Parathyroid adenoma (tissue), 2 donors: ENCODE results near the gene STXBP4.

Experiments
- H2AFZ ChIP-seq: fragments of 300-600 bp; sonication (generic); one replicate; pipeline ENCODE4 v1.7.0; 2017; ENCODE audit warnings: antibody characterized with exemption, mild to moderate bottlenecking
- H3K27ac ChIP-seq: fragments of 300-600 bp; sonication (generic); one replicate; pipeline ENCODE4 v1.7.0; 2017
- H3K27me3 ChIP-seq: fragments of 300-600 bp; sonication (generic); one replicate; pipeline ENCODE4 v1.7.0; 2017; ENCODE audit warnings: low read length; ENCODE audit not compliant: control insufficient read depth, insufficient read depth
- H3K36me3 ChIP-seq: fragments of 300-600 bp; sonication (generic); one replicate; pipeline ENCODE4 v1.7.0; 2017; ENCODE audit warnings: low read length; ENCODE audit not compliant: control insufficient read depth, insufficient read depth
- H3K4me1 ChIP-seq: fragments of 300-600 bp; sonication (generic); one replicate; pipeline ENCODE4 v1.7.0; 2017; ENCODE audit warnings: control low read depth
- H3K4me2 ChIP-seq: fragments of 300-600 bp; sonication (generic); one replicate; pipeline ENCODE4 v1.7.0; 2017; ENCODE audit warnings: low read length
- H3K4me3 ChIP-seq: fragments of 300-600 bp; sonication (generic); one replicate; pipeline ENCODE4 v1.7.0; 2017; ENCODE audit warnings: low read depth, low read length
- H3K79me2 ChIP-seq: fragments of 300-600 bp; sonication (generic); one replicate; pipeline ENCODE4 v1.7.0; 2017; ENCODE audit warnings: control low read depth
- H3K9ac ChIP-seq: fragments of 300-600 bp; sonication (generic); one replicate; pipeline ENCODE4 v1.7.0; 2017; ENCODE audit warnings: mild to moderate bottlenecking
- H3K9me3 ChIP-seq: fragments of 300-600 bp; sonication (generic); one replicate; pipeline ENCODE4 v1.7.0; 2017; ENCODE audit warnings: low read length; ENCODE audit not compliant: control insufficient read depth
- TF ChIP-seq, protein P1 (sequence below): fragments of 300-600 bp; sonication (generic); IDR thresholded peaks from one replicate; pipeline ENCODE4 v1.7.0; 2017; ENCODE audit warnings: antibody characterized with exemption, mild to moderate bottlenecking
- donor health status: primary hyperparathyroidism.

STXBP4 gene

DNA sequence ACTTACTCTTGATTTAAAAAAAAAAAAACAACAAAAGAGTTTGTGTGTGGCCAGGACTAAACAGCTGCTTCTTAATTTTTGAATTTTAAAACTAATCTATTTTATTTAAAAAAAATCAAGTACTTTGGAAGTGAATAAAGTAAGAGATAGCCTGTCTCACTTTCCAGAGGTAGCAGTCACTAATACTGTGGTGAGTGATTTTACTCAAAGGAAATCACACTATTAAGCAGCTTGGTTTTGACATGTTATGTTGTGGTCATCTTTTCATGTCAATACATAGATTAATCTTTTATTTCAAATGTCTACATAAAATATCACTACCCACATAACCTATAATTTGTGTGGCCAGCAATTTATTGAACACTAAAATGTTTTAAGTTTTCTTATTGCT lies 194.0 kb downstream of the STXBP4 start:
- no peak overlapping the region for H3K9ac ChIP-seq
- H3K4me1 ChIP-seq: no peaks in the 10 kb centered on the region
- H3K79me2 ChIP-seq: no peaks in the 10 kb centered on the region
- H3K4me2 ChIP-seq: no peak overlapping the region
- H3K4me3 ChIP-seq: no peak overlapping the region
- no peaks in the 10 kb centered on the region for H3K9me3 ChIP-seq
- no peaks in the 10 kb centered on the region for H3K36me3 ChIP-seq
- H3K27ac ChIP-seq: no peak overlapping the region
- no peaks in the 10 kb centered on the region for H3K27me3 ChIP-seq
- no peak overlapping the region for H2AFZ ChIP-seq
- TF ChIP-seq, protein P1, sequence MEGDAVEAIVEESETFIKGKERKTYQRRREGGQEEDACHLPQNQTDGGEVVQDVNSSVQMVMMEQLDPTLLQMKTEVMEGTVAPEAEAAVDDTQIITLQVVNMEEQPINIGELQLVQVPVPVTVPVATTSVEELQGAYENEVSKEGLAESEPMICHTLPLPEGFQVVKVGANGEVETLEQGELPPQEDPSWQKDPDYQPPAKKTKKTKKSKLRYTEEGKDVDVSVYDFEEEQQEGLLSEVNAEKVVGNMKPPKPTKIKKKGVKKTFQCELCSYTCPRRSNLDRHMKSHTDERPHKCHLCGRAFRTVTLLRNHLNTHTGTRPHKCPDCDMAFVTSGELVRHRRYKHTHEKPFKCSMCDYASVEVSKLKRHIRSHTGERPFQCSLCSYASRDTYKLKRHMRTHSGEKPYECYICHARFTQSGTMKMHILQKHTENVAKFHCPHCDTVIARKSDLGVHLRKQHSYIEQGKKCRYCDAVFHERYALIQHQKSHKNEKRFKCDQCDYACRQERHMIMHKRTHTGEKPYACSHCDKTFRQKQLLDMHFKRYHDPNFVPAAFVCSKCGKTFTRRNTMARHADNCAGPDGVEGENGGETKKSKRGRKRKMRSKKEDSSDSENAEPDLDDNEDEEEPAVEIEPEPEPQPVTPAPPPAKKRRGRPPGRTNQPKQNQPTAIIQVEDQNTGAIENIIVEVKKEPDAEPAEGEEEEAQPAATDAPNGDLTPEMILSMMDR: no peak

DNA sequence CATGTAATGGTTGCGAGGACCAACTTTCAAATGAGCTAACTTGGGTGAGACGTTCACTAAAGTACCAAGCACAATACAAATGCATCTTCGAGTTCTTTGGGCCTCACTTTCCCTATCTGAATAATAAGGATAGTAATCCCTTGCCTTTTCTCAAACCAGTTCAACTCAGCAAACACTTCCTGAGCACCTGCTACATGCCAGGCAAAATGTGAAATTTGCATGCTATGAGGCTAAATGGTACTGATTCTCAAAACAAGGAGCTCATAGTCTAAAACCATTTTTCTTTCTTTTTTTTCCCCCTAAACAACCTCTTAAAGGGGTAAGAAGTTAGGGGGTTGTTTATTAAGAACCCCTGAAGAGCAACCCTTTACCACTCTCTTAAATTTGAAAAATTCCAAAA lies 194.8 kb downstream of the STXBP4 start:
- H3K9ac ChIP-seq: no peak overlapping the region
- H3K27ac ChIP-seq: no peak overlapping the region
- H3K4me2 ChIP-seq: no peak overlapping the region
- H3K4me3 ChIP-seq: no peak overlapping the region
- no peaks in the 10 kb centered on the region for H3K27me3 ChIP-seq
- H3K36me3 ChIP-seq: no peaks in the 10 kb centered on the region
- H3K9me3 ChIP-seq: no peaks in the 10 kb centered on the region
- H3K4me1 ChIP-seq: no peaks in the 10 kb centered on the region
- H3K79me2 ChIP-seq: no peaks in the 10 kb centered on the region
- TF ChIP-seq, protein P1: no peak
- H2AFZ ChIP-seq: no peak overlapping the region

DNA sequence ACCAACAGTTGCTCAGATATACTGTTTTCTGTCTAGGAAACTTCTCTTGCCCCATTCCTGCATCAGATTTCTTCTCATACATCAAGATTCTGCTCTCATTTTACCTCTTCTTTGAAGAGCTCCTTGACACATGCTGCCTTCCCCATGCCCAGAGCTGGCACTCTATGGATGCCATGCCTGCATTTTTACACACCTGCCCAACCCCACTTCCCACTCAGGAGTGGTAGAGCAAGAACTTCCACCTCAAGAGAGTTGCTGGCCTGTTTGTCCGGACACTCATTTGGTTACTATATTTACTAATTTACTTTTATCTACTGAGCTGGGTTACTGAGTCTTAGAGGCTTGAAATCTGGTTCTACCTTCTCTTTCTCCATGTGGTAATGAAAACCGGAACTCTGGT lies 197.9 kb downstream of the STXBP4 start:
- no peak overlapping the region for H3K27ac ChIP-seq
- H3K4me1 ChIP-seq: no peaks in the 10 kb centered on the region
- no peaks in the 10 kb centered on the region for H3K79me2 ChIP-seq
- no peaks in the 10 kb centered on the region for H3K36me3 ChIP-seq
- H3K27me3 ChIP-seq: no peaks in the 10 kb centered on the region
- no peak overlapping the region for H3K9ac ChIP-seq
- TF ChIP-seq, protein P1: no peak
- no peak overlapping the region for H3K4me2 ChIP-seq
- H2AFZ ChIP-seq: no peak overlapping the region
- H3K4me3 ChIP-seq: no peak overlapping the region
- no peaks in the 10 kb centered on the region for H3K9me3 ChIP-seq

DNA sequence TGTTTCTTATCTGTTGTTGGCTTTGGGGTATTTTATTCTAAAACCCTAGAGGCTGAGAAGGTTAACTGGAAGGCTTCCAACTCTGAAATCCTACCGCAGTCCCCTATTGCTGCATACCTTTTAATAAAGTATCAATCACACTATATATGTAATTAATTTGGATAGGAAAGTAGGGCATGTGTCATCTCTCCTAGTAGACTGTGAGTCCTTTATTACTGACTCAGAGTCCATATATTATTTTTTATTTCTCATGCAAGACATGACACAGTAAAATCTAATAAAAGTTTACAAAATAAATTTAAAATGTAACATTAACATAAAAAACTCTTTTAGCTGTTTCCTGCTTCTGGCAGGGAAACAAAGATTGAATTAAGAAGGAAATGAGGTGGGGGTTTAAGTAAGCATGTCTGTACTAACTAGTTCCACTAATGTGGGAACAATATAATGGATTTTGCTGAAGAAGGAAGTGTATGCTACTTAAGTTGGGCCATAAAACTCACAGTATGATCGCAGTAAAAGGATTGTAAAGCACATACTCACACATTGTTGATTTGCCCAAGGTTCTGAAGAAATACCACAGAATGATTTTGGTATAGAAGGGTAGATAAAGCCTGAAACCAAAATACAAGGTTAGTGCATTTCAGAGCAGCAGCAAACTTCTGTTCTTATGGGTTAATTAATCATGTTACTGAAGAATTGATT lies 198.6 kb downstream of the STXBP4 start:
- Histone ChIP-seq H2AFZ (no peak overlapping the region), H3K79me2 (no peaks in the 10 kb centered on the region), H3K4me3 (no peak overlapping the region), H3K27me3 (no peaks in the 10 kb centered on the region), H3K27ac (no peak overlapping the region), H3K4me1 (no peaks in the 10 kb centered on the region), H3K36me3 (no peaks in the 10 kb centered on the region), H3K9me3 (no peaks in the 10 kb centered on the region), H3K4me2 (no peak overlapping the region), H3K9ac (no peak overlapping the region)
- TF ChIP-seq, protein P1: no peak
